HAP-1 (cell line): ENCODE results near the gene FMO5.
"Not testable (repeated sequence)": the region's sequence is repeated elsewhere in the genome, so short reads cannot be mapped to it uniquely, and the experiment has no call there.

Experiments used
- DNase-seq, 2 experiments: peaks; one replicate each; pipeline ENCODE4 v3.0.0-alpha.2; 2016 to 2020; ENCODE audit warnings: low spot score in 2 of 2
- H3K27me3 ChIP-seq: fragments of 250-450 bp; sonication (Bioruptor Pico); 2 replicates; pipeline ENCODE4 v1.5.1; 2020; ENCODE audit warnings: low read depth, mild to moderate bottlenecking, moderate library complexity
- H3K36me3 ChIP-seq: fragments of 250-450 bp; sonication (Bioruptor Pico); replicated peaks from 2 replicates; pipeline ENCODE4 v1.5.1; 2020; ENCODE audit warnings: mild to moderate bottlenecking
- H3K4me1 ChIP-seq: fragments of 250-450 bp; sonication (Bioruptor Pico); 2 replicates; pipeline ENCODE4 v1.5.1; 2020; ENCODE audit warnings: mild to moderate bottlenecking
- H3K4me3 ChIP-seq: fragments of 250-450 bp; sonication (Bioruptor Pico); 2 replicates; pipeline ENCODE4 v1.5.1; 2020; ENCODE audit warnings: mild to moderate bottlenecking, moderate library complexity
- H3K9me3 ChIP-seq: fragments of 250-450 bp; sonication (Bioruptor Pico); 2 replicates; pipeline ENCODE4 v1.5.1; 2020; ENCODE audit warnings: mild to moderate bottlenecking, moderate library complexity
- in situ Hi-C: fragments of 300-500 bp; cut with MboI; formaldehyde crosslinking; loops from 3 replicates; pipeline ENCODE4 v1.14.3; 2020; ENCODE audit warnings: low sequenced_read_pairs, inconsistent platforms, mixed read lengths

Gene FMO5

GRCh38 chr1:147235822-147236221, 10.7 kb upstream of the FMO5 start:
- Histone ChIP-seq H3K4me3 (no peak overlapping the region), H3K4me1 (peaks cover 8% of the 10 kb centered on the region), H3K9me3 (0 out of 2 replicates have a peak, but pooled peaks cover 2% of the 10 kb centered on the region), H3K27me3 (no peaks in the 10 kb centered on the region), H3K36me3 (no peaks in the 10 kb centered on the region)
- in situ Hi-C loops: no loop called here
- DNase-seq: no peak

- DNase-seq, H3K4me3 ChIP-seq, H3K9me3 ChIP-seq, in situ Hi-C loops, H3K36me3 ChIP-seq, H3K4me1 ChIP-seq, H3K27me3 ChIP-seq: not testable (repeated sequence)
These were observed 8.8 kb upstream of the FMO5 start for GRCh38 chr1:147233903-147234302.

DNA sequence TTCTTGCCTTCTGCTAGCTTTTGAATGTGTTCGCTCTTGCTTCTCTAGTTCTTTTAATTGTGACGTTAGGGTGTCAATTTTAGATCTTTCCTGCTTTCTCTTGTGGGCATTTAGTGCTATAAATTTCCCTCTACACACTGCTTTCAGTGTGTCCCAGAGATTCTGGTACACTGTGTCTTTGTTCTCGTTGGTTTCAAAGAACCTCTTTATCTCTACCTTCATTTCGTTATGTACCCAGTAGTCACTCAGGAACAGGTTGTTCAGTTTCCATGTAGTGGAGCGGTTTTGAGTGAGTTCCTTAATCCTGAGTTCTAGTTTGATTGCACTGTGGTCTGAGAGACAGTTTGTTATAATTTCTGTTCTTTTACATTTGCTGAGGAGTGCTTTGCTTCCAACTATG, 5.9 kb upstream of the FMO5 start:
- not testable (repeated sequence) for H3K9me3 ChIP-seq

DNA sequence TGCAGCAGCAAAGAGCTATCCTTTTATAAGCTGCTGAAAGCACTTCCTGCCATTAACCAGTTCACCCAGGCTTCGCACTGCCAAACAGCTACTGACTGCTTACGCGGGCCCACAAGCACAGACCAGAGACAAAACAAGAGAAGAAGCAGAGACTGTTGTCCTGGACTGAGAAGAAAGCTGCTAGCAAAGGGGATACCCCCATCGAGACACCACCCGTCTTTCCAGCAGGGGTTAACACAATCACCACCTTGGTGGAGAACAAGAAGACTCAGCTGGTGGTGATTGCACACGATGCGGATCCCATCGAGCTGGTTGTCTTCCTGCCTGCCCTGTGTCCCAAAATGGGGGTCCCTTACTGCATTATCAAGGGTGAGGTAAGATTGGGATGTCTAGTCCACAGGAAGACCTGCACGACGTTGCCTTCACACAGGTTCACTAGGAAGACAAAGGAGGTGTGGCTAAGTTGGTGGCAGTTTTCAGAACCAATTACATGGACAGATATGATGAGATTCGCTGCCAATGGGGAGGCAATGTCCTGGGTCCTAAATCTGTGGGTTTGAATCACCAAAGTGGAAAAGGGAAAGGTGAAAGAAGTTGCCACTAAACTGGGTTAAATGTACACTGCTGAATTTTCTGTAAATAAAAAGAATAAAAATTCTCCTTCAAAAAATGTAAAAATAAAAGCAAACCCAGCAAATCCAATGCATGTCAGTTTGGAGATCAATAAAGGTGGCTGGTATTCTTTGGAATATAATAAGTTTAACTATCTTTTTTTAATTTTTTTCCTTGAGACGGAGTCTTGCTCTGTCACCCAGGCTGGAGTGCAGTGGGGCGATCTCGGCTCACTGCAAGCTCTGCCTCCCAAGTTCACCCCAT, 1.2 kb downstream of the FMO5 start:
- no peak for DNase-seq
- in situ Hi-C loops: no loop called here
- no peaks in the 10 kb centered on the region for H3K27me3 ChIP-seq
- H3K36me3 ChIP-seq: no peaks in the 10 kb centered on the region
- H3K9me3 ChIP-seq: no peaks in the 10 kb centered on the region
- no peaks in the 10 kb centered on the region; the same call in 1 of the 2 replicates for H3K4me1 ChIP-seq
- no peak overlapping the region for H3K4me3 ChIP-seq

More for the DNA sequence above, 5.9 kb upstream of the FMO5 start:
- H3K4me1 ChIP-seq, in situ Hi-C loops, H3K27me3 ChIP-seq, H3K4me3 ChIP-seq, DNase-seq, H3K36me3 ChIP-seq: not testable (repeated sequence)

DNA sequence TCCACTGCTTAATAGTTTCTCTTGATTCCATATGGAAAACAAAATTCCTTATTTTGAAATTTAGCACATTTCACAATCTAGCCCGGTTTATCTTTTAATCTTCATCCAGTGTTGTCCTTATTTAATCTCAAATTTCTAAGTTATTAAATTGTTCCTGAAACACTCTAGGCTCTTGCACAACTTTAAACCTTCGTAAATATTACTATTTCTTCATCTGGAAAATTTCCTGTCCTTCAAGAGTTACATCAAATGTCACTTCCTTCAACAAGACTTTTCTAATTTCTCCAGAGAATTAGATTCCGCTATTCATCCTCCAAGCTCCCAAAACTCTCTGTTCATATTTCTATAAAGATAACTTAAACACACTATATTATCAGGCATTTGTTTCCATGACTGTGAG, 6.5 kb downstream of the FMO5 start:
- no peaks in the 10 kb centered on the region for H3K36me3 ChIP-seq
- in situ Hi-C loops: no loop called here
- DNase-seq: no peak
- no peaks in the 10 kb centered on the region for H3K9me3 ChIP-seq
- H3K4me3 ChIP-seq: no peak overlapping the region
- H3K27me3 ChIP-seq: no peaks in the 10 kb centered on the region
- H3K4me1 ChIP-seq: no peaks in the 10 kb centered on the region

- Histone ChIP-seq H3K36me3 (no peaks in the 10 kb centered on the region), H3K9me3 (no peaks in the 10 kb centered on the region), H3K4me3 (no peak overlapping the region), H3K27me3 (no peaks in the 10 kb centered on the region), H3K4me1 (no peaks in the 10 kb centered on the region)
- no peak for DNase-seq
- in situ Hi-C loops: no loop called here
These were observed 8.0 kb downstream of the FMO5 start for GRCh38 chr1:147217141-147217540.

DNA sequence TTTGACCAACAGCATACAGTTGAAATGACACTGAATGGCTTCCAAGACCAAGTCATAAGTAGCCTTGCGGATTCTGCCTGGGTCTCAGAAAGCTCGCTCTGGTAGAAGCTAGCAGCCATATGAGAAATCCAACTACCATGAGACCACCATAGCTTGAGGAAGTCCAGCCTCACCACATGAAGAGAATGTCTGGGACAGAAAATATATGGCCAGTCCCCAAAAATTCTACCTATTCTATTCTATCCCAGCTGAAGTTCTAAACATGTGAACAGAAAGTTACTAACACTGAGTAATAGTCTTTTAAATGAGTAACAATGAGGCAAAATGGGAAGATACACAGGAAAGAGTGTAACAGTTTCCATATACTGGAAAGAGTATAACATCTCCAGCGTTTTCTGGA, 9.0 kb downstream of the FMO5 start:
- no peaks in the 10 kb centered on the region for H3K27me3 ChIP-seq
- no peaks in the 10 kb centered on the region for H3K9me3 ChIP-seq
- DNase-seq: no peak
- in situ Hi-C loops: no loop called here
- H3K4me3 ChIP-seq: no peak overlapping the region
- no peaks in the 10 kb centered on the region for H3K36me3 ChIP-seq
- no peaks in the 10 kb centered on the region for H3K4me1 ChIP-seq

DNA sequence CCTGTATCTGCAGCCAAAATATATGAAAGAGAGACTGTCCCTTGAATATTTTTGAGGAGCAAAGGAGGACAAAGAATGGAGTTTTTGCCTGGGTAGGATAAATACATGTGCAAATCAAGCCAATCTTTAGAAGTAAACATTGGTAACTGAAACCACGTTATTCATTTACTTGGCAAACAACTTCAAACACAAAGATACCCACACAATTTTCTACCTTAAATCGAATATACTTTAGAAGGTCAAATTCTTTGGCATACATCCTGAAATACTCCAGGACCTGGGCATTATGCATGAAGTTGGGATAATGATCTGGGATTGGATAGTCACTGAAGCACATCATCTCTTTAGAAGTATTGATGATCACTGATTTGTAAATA, 9.6 kb downstream of the FMO5 start:
- Histone ChIP-seq H3K4me3 (no peak overlapping the region), H3K9me3 (no peaks in the 10 kb centered on the region), H3K27me3 (no peaks in the 10 kb centered on the region), H3K36me3 (no peaks in the 10 kb centered on the region), H3K4me1 (no peaks in the 10 kb centered on the region)
- in situ Hi-C loops: no loop called here
- no peak for DNase-seq

- in situ Hi-C loops: no loop called here
- no peaks in the 10 kb centered on the region for H3K9me3 ChIP-seq
- DNase-seq: no peak
- H3K4me1 ChIP-seq: no peaks in the 10 kb centered on the region
- no peaks in the 10 kb centered on the region for H3K36me3 ChIP-seq
- H3K4me3 ChIP-seq: no peak overlapping the region
- no peaks in the 10 kb centered on the region; the same call in 1 of the 2 replicates for H3K27me3 ChIP-seq
These were observed 10.1 kb downstream of the FMO5 start for GRCh38 chr1:147214842-147215539.

DNA sequence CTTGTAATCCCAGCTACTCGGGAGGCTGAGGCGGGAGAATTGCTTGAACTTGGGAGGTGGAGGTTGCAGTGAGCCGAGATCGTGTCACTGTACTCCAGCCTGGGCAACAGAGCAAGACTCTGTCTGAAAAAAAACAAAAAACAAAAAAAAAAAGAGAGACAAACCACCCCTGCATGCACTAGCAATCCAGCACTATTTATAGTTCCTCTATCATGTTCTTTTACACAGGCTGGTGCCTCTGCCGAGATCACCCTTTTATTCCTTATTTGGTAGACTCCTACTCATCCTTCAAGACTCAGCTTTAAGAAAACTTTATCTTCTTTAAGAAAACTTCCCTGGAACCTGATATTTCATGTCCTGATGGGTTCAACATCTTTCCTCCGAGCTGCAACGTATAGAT, 10.8 kb downstream of the FMO5 start:
- no peaks in the 10 kb centered on the region for H3K36me3 ChIP-seq

GRCh38 chr1:147213271-147213670, 11.9 kb downstream of the FMO5 start:
- Histone ChIP-seq H3K4me1 (no peaks in the 10 kb centered on the region), H3K9me3 (no peaks in the 10 kb centered on the region), H3K4me3 (no peak overlapping the region), H3K36me3 (no peaks in the 10 kb centered on the region), H3K27me3 (no peaks in the 10 kb centered on the region; the same call in 1 of the 2 replicates)
- DNase-seq: no peak
- in situ Hi-C loops: no loop called here

More for the DNA sequence above, 10.8 kb downstream of the FMO5 start:
- no peaks in the 10 kb centered on the region for H3K9me3 ChIP-seq
- no peaks in the 10 kb centered on the region; the same call in 1 of the 2 replicates for H3K27me3 ChIP-seq
- in situ Hi-C loops: no loop called here
- no peaks in the 10 kb centered on the region for H3K4me1 ChIP-seq
- H3K4me3 ChIP-seq: no peak overlapping the region
- no peak for DNase-seq

DNA sequence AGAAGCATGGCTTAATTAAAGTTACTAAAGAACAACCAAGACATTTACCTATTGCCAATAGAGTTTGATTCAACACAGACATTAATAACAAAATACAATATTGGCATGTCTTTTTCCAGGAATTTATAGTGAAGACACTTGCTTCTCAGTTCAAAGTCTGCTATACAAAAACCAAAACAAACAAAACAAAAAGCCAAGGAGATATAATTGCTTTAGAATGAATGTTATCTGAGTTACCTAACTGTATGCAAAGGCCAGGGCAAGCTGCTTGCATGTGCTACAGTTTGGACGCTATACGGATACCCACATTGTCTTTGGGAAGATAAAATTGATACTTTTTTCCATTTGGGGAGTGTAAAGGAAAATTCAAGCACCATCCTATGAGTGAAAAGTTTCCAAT, 13.6 kb downstream of the FMO5 start:
- no peaks in the 10 kb centered on the region for H3K4me1 ChIP-seq
- no peaks in the 10 kb centered on the region for H3K9me3 ChIP-seq
- no peak for DNase-seq
- H3K4me3 ChIP-seq: no peak overlapping the region
- in situ Hi-C loops: no loop called here
- no peaks in the 10 kb centered on the region; the same call in 1 of the 2 replicates for H3K27me3 ChIP-seq
- no peaks in the 10 kb centered on the region for H3K36me3 ChIP-seq

DNA sequence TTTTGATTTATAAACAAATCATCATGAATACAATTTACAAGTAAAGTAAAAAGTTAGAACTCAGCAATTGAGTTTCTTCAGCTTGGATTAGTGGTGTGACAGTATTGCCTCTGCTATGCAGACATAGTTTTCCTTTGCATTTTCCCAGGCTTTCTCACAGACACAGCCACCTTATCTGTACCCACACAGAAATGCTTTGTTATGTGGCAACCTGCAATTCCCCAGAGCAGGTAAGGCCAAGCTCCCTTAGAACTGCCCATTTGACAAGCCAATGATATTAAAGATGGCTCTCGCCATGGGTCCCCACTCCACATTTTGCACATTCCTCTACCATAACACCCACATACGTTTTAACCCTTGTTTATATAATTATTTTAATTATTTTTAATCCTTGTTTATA, 14.2 kb downstream of the FMO5 start:
- no peak overlapping the region for H3K4me3 ChIP-seq
- no peaks in the 10 kb centered on the region; the same call in 1 of the 2 replicates for H3K27me3 ChIP-seq
- no peaks in the 10 kb centered on the region for H3K9me3 ChIP-seq
- H3K36me3 ChIP-seq: no peaks in the 10 kb centered on the region
- H3K4me1 ChIP-seq: no peaks in the 10 kb centered on the region
- in situ Hi-C loops: no loop called here
- DNase-seq: no peak
